ENCODE results near the gene VPS35L. TPM values are rescaled to one million over a fixed set of nuclear protein-coding genes. Genes with fewer than 3 reads are reported as not detected.

The VPS35L gene
- total and polyA plus RNA-seq, 2 of the 13 experiments (the other 11 are each of a cell fraction or from before 2014, with no cell fraction given): 1.4 to 1.6 TPM

DNA sequence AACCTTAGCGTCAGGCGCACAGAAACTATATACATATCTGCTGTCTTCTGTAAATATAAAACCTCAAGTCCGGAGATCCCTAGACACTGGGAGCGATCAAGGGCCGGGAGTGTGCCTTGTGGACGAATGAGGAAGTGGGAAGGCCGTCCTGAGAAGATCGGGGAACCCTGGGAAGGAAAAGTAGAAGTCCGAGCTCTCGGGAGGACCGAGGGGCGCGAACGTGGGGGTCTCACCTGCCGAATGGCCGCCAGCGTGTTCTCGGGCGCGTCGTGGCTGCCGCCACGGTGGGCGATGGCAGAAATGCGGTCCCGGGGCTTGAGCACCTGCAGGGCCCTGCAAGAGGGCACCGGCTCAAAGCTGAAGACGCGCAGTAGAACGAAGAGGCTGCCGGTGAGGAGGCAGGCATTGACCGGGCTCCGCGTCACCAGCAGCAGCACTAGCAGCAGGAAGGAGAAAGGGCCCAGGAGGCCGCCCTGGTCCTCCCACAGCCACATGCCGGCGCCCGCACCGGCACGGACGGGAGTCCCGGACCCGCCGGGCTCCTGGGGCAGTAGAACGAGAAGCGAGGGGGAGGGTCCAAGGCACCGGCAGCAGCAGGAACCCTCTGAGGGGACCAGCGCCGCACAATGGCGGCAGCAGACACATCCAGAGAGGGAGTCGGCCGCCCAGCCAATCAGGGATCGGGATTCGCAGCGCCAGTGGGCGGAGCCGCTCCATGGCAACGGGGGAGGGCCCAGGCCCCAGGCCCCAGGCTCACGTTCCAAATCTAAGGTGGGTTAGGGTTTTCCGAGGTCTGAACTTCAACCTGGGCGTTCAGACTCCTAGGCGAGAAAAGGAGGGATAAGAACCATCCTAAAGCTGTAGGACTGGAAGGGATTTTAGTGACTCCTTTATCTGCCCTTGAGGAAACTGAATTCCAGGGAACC, 33.8 kb upstream of the VPS35L start, which contains the start of gene GDE1 (continued):
- TF ChIP-seq ZFP91 (CRISPR knock-in tag; IDR thresholded peaks at IDR 0.05; ENCODE audit: borderline replicate concordance) (peak; percentile 94), ZFP37 (CRISPR knock-in tag; IDR thresholded peaks at IDR 0.05; ENCODE audit: borderline replicate concordance) (0 out of 2 replicates have a peak, but pooled peaks have one; percentile 72), ZNF10 (CRISPR knock-in tag; IDR thresholded peaks at IDR 0.05; ENCODE audit: borderline replicate concordance, low read depth) (no peak), ZSCAN20 (CRISPR knock-in tag; IDR thresholded peaks at IDR 0.05; ENCODE audit: borderline replicate concordance) (0 out of 2 replicates have a peak, but pooled peaks have one; percentile 42), THYN1 (CRISPR knock-in tag; IDR thresholded peaks at IDR 0.05; ENCODE audit: borderline replicate concordance, low read depth) (no peak), SP5 (CRISPR knock-in tag; IDR thresholded peaks at IDR 0.05; ENCODE audit: borderline replicate concordance, low read depth) (peak; percentile 90), TOE1 (CRISPR knock-in tag; IDR thresholded peaks at IDR 0.05) (no peak; the same call in 1 of the 2 replicates), ZNF18 (CRISPR knock-in tag; IDR thresholded peaks at IDR 0.05; ENCODE audit: insufficient replicate concordance) (peak; percentile 28), KDM5B (CRISPR knock-in tag; IDR thresholded peaks at IDR 0.05; ENCODE audit: borderline replicate concordance) (peak; percentile 95), ZKSCAN1 (IDR thresholded peaks at IDR 0.05; ENCODE audit: low read length) (no peak), ZNF678 (CRISPR knock-in tag; IDR thresholded peaks at IDR 0.05) (peak; percentile 85), ZNF256 (CRISPR knock-in tag; conservative IDR thresholded peaks at IDR 0.05) (0 out of 2 replicates have a peak, but pooled peaks have one; percentile 7), ZNF841 (CRISPR knock-in tag; IDR thresholded peaks at IDR 0.05; ENCODE audit: borderline replicate concordance) (no peak), ZNF441 (CRISPR knock-in tag; IDR thresholded peaks at IDR 0.05; ENCODE audit: borderline replicate concordance) (no peak; the same call in 1 of the 2 replicates), ZSCAN5A (CRISPR knock-in tag; IDR thresholded peaks at IDR 0.05; ENCODE audit: borderline replicate concordance) (no peak), ELF4 (CRISPR knock-in tag; IDR thresholded peaks at IDR 0.05; ENCODE audit: borderline replicate concordance) (0 out of 2 replicates have a peak, but pooled peaks have one; percentile 64), ZBTB3 (CRISPR knock-in tag; IDR thresholded peaks at IDR 0.05; ENCODE audit: borderline replicate concordance, low read depth) (no peak), ZMYM2 (CRISPR knock-in tag; IDR thresholded peaks at IDR 0.05) (no peak)
- TF ChIP-seq, protein P1, sequence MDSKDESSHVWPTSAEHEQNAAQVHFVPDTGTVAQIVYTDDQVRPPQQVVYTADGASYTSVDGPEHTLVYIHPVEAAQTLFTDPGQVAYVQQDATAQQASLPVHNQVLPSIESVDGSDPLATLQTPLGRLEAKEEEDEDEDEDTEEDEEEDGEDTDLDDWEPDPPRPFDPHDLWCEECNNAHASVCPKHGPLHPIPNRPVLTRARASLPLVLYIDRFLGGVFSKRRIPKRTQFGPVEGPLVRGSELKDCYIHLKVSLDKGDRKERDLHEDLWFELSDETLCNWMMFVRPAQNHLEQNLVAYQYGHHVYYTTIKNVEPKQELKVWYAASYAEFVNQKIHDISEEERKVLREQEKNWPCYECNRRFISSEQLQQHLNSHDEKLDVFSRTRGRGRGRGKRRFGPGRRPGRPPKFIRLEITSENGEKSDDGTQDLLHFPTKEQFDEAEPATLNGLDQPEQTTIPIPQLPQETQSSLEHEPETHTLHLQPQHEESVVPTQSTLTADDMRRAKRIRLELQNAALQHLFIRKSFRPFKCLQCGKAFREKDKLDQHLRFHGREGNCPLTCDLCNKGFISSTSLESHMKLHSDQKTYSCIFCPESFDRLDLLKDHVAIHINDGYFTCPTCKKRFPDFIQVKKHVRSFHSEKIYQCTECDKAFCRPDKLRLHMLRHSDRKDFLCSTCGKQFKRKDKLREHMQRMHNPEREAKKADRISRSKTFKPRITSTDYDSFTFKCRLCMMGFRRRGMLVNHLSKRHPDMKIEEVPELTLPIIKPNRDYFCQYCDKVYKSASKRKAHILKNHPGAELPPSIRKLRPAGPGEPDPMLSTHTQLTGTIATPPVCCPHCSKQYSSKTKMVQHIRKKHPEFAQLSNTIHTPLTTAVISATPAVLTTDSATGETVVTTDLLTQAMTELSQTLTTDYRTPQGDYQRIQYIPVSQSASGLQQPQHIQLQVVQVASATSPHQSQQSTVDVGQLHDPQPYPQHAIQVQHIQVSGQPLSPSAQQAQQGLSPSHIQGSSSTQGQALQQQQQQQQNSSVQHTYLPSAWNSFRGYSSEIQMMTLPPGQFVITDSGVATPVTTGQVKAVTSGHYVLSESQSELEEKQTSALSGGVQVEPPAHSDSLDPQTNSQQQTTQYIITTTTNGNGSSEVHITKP (CRISPR knock-in tag; IDR thresholded peaks at IDR 0.05; ENCODE audit: low read depth): peak; percentile 81

Data from HepG2 (cell line).